GM21390 (cell line): ENCODE measurements around the gene PIEZO1.
A peak's percentile ranks its signal among the peaks of the same experiment; 100 is the strongest.

ENCODE experiments used
- ATAC-seq: cut with Tn5 transposase; IDR thresholded peaks from one replicate; pipeline ENCODE4 v1.9.1; 2021; ENCODE audit not compliant: unreplicated experiment

The PIEZO1 gene

GRCh38 chr16:88705801-88706228, 79.2 kb downstream of the PIEZO1 start:
- peak; percentile 16 for ATAC-seq

DNA sequence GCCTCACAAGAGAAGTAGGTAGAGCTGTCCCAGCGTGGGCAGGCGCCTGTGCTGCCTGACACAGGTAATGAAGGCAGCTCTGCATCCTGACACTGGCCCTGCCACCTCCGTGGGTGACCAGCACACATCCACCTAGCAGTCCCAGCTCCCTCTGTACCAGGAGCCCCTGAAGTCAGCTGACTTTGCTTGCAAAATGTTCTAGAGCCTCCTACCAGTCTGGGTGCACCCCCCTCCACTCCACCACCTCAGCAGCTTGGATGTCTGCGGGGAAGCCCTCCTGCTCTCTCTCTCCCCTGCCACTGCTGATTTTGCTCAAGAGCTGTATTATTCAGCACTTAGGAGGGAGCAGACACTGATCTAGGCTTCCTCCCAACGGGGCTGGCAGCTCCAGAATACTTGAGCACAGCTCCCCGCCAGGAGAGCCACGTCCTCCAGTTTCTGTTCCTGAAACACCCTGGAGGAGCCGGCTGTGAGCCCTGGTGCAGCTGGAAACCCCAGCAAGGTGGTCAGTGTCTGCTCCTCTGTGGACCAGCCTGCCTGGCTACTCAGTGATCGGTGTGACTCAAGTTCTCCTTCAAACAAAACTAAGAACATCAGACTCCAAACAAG, 79.8 kb downstream of the PIEZO1 start:
- no peak for ATAC-seq

DNA sequence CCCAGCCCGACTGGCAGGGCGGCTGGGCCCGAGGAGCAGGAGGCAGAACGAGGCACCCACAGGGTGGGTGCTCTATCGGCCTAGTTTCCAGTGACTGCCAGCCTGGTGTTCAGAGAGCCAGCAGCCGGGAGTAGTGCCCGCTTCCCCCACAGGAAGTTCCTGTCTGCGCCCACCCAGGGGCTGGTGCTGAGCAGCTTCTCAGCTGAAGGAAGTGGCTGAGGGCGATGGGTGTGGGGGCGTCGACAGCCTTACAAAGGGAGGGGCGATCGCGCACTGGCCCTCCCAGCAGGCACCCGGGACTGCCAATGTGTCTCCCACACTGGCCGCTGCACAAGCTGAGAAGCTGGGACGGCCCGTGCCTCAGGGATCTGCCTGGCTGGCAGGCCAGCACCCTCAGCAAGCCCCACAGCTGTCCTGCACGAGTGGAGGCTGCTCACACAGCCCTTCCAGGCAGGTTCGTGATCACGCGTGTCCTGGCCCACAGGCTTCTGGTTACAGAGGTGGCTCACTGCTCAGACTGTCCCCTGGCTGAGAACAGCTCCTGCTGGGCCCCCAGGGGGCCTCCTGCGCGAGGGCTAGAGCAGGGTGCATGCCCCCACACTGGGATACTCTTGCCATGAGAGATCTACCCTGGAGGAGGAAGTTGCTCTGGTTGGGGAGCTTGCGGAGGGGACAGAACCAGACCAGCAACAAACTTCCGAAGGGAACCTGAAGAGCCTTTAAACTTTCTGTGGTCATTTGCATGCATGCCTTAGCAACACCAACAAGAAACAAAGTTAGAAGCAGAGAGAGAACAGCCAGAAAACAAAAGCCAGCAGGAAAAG, 81.3 kb downstream of the PIEZO1 start:
- ATAC-seq = no peak

DNA sequence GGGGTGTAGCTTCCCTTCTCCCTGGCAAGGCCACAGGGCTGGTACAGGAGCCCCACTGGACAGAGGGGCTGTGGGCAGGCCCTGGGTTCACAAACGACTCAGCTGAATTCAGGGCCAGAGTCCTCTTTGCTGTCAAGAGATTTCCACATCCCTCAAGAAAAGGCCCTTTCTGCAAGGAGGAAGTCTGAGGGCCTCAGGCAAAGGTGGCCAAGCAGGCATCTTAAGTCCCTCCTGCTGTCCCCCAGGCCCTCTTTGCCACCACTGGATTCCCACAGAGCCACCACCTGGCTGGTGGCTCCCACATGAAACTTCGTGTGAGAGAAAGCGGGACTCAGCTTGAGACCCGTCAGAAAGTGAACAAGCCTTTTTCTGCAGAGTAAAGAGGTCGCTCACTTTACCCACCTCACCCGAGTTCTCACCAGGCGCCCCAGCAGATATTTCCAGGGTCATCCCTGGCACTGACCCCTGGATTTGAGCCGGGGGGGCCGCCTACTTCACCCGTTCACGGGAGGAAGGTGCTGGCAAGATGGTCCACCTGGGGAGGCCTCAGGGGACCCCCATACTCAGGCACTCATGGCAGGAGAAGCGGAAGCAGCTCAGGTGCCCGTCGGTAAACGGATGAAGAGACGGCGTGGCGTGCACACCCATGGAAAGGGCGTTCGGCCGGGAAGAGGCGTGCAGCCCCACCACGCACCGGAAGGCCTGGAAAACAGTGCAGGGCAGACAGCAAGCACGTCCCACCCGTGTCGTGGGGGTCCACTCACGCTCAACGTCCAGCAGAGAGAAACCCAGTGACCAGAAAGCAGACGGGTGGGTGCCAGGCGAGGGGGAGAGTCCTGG, 82.4 kb downstream of the PIEZO1 start:
- no peak for ATAC-seq

- no peak for ATAC-seq
Observed at GRCh38 chr16:88701581-88702370, 83.2 kb downstream of the PIEZO1 start.

DNA sequence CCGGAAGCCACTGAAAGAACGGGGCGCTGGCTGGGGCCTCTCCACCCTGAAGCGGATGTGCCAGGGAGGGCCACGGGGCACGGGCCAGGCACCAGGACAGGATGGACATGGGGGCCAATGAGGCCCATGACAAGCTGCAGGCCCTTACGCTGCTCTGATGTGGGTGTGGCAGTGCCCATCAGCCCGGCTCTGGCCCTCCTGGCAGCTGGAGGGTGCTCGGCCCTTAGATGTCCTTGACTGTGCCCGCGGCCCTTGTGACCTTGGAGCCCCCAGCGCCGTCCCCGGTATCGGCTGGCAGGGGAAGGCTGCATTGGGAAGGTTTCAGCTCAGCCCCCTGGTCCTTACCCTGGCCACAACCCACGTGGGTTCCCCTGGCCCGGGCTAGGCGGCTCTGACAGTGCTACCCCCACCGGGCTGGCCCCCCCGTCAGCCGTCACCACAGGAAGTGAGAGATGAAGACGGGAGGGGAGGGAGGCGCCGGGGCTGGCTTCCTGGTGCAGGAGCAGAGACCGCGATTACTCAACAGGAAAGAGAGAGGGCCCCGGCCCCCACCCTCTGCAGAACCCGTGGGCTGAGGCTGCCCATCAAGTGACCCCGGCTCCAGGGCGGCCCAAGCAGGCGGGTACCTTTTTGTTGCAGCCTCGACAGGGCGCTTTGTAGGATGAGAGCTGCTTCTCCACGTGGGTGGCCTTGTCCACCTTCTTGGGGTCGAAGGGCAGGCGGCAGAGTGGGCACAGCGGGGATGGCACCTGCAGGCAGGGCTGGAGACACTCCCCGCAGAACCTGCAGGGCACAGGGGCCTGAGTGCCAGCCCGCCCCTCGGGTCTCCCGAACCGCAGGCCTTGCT, 84.2 kb downstream of the PIEZO1 start:
- ATAC-seq = peak; percentile 66

GRCh38 chr16:88700322-88700635, 84.7 kb downstream of the PIEZO1 start:
- no peak for ATAC-seq

- no peak for ATAC-seq
Observed at GRCh38 chr16:88699180-88699579, 85.8 kb downstream of the PIEZO1 start.

- no peak for ATAC-seq
Observed at GRCh38 chr16:88698646-88699045, 86.4 kb downstream of the PIEZO1 start.

GRCh38 chr16:88697831-88698615, 87.0 kb downstream of the PIEZO1 start:
- ATAC-seq = no peak

- no peak for ATAC-seq
Observed at GRCh38 chr16:88697116-88697830, 87.7 kb downstream of the PIEZO1 start.

GRCh38 chr16:88696441-88696840, 88.6 kb downstream of the PIEZO1 start:
- no peak for ATAC-seq

DNA sequence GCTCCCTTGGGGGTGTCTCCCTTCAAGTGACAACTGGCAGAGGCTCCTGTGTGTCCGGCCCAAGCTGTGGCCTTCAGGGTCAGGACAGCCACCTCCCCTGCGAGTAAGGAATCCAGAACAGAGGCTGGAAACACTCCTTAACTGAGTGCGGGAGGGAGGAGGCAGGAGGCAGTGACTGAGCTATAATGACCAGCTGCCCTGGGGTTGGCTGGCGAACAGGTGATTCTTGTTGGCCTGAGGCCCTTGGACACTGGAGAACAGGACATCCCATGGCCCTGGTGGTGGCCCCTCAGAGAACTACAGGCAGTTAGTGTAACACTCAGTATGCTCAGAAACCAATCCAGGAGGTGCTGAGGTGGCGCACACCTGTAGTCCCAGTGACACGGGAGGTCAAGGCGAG, 89.3 kb downstream of the PIEZO1 start:
- ATAC-seq = no peak

- no peak for ATAC-seq
Observed at GRCh38 chr16:88695218-88695617, 89.8 kb downstream of the PIEZO1 start.

DNA sequence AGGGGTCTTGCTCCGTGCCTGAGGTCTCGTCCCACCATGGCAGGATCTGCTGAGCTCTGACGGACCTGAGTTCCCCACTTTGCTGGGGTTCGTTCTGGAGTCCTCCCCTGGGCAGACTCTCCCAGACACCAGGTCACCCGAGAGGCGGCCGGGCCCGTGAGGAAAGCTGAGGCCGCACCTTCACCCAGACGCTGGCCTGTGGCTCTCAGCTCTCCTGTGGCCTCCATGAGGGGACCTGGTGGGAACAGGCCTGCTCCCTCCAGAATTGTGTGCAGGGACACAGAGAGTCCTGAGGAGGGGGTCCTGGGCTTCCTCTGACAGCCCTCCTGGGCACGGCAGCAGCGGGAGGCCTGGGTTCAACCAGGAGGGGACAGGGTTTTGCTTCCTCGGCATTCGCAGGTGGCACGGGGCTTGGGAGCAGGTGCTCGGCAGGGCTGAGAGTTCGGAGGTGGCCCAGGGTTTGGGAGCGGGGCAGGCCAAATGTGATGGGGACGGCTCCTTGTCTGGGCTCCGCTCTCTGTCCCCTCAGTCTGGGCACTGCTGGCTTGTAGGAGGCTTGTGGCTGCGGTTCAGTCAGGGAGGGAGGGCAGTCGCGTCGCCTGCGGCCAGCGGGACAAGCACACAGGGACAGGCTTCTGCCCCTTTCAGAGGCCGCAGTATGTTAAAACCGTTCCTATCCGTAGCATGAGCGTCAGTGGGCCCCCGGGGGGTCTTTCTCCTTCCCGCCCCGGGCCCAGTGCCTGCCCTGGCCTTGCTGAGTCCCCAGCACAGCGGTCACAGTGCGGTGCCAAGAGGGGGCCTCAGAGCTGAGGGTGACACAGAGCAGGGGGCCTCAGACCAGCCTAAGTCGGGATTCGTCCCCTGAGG, 90.6 kb downstream of the PIEZO1 start:
- ATAC-seq = no peak

DNA sequence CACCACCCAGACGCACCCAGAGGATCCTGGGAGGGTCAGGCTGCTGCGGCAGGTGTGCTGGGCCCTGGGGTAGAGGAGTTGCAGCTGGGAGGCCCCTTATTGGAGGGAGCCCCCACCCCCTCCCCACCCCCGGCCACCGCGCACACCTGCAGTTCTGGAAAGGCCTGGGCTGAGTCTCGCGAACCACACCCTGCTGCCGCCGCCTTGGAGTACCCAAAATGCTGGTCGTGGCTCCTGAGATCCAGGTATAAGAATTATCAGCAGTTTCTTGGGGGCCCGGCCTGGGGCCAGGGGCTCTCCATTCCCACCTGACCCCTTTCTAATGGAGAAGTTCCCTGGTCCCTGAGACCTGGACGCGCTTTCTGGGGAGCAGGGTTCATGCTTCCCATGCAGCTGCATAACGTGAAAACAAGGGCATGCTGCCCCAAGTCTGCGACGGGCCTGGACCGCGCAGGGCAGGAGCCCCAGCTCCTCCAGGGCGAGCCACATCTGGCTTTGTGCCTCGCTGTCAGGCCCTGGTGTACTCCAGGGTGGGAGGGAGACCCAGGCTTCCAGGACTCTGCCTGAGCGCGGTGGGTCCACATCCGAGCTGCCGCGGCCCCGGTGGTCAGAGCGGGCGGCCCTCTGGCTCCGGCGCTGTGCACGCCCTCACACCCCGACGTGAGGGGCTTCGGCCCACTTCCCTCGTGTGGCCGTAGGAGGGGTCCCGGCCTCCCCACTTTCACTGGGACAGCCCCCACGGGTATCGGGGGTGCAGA, 91.4 kb downstream of the PIEZO1 start:
- ATAC-seq = no peak

DNA sequence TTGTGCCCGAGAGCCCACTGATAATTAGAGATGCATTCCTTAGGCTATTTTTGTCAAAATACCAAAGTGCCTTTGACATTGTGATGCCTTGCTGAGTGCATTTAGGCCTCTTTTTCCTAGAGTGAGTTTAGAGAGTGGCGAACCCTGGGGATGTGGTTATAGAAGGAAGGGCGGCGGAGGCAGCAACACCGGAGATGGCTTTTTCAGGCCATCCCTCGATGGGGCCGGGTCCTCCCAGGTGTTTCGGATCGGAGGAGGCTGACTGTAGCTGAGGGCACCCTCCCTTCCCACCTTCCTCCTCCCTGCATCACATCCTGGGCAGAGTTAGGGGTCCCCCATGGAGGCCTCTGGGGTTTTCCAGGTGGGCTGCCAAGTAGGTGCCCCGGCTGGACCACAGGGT, 92.2 kb downstream of the PIEZO1 start:
- ATAC-seq = no peak
